ENCODE data around the gene TBX15.
A peak's percentile ranks its signal among the peaks of the same experiment; 100 is the strongest.

DNA sequence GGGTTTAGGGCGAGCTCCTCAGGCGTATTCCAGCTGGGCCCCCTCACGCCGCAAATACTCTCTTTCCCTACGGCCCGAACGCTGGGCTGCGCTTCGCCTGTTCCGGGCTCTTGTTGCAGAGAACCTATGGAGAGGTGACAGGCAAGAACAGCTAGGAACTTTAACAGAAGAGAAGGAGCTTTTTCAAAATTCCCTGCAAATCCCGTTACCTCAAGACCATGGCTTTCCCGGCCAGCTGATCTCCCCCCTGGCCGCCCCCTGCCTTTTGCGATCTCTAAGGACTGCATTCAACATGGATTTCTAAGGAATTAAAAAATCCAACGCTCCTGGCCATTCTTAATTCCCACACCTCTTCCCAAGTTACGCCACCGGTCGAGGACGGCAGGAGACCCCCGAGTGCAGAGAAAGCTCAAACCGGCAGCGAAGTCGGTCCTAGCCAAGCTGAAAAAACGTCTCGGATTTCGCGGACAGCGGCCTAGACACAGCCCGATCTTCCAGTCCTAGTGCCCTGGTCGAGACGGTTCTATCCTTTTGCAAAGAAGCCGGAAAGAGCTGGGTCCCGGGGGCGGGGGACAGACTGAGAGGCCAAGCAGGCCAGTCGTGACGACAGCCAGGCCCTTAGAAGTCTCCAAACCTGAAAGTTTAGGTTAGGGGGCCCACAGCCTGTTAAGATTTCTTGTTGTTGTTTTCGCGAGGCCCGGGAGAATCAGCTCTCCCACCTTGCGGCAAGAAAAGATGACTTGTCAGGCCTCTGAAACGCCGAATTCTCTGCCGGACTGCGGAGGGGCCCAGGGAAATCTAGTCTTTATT is 1.1 kb upstream of the TBX15 start:
- TF ChIP-seq, protein P1, sequence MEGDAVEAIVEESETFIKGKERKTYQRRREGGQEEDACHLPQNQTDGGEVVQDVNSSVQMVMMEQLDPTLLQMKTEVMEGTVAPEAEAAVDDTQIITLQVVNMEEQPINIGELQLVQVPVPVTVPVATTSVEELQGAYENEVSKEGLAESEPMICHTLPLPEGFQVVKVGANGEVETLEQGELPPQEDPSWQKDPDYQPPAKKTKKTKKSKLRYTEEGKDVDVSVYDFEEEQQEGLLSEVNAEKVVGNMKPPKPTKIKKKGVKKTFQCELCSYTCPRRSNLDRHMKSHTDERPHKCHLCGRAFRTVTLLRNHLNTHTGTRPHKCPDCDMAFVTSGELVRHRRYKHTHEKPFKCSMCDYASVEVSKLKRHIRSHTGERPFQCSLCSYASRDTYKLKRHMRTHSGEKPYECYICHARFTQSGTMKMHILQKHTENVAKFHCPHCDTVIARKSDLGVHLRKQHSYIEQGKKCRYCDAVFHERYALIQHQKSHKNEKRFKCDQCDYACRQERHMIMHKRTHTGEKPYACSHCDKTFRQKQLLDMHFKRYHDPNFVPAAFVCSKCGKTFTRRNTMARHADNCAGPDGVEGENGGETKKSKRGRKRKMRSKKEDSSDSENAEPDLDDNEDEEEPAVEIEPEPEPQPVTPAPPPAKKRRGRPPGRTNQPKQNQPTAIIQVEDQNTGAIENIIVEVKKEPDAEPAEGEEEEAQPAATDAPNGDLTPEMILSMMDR (IDR thresholded peaks at IDR 0.05), result no peak
- TF ChIP-seq EZH2 (IDR thresholded peaks at IDR 0.05), result peak; percentile 84
